ENCODE results near the gene MCF2L2.
A peak's percentile ranks its signal among the peaks of the same experiment; 100 is the strongest.

MCF2L2 gene

DNA sequence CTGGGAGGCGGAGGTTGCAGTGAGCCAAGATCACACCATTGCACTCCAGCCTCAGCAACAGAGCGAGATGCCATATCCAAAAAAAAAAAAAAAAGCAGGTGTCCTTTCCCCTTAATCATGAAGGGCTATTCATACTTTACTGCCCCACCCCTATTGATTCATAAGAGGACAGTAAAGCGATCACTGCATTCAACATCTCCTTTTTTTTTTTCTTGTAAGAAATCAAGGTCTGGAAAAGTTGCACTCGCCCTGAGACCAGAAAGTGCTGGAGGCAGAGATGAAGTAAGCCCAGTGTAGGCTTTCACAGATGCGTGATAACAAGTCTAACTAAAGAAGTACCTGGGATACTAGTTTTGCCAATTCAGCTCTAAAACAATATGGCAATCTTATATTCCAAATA is 151.2 kb downstream of the MCF2L2 start (continued):
- TF ChIP-seq, protein P1, sequence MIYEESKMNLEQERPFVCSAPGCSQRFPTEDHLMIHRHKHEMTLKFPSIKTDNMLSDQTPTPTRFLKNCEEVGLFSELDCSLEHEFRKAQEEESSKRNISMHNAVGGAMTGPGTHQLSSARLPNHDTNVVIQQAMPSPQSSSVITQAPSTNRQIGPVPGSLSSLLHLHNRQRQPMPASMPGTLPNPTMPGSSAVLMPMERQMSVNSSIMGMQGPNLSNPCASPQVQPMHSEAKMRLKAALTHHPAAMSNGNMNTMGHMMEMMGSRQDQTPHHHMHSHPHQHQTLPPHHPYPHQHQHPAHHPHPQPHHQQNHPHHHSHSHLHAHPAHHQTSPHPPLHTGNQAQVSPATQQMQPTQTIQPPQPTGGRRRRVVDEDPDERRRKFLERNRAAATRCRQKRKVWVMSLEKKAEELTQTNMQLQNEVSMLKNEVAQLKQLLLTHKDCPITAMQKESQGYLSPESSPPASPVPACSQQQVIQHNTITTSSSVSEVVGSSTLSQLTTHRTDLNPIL (CRISPR knock-in tag; IDR thresholded peaks at IDR 0.05; ENCODE audit: low read depth): no peak
- TF ChIP-seq, protein P2, sequence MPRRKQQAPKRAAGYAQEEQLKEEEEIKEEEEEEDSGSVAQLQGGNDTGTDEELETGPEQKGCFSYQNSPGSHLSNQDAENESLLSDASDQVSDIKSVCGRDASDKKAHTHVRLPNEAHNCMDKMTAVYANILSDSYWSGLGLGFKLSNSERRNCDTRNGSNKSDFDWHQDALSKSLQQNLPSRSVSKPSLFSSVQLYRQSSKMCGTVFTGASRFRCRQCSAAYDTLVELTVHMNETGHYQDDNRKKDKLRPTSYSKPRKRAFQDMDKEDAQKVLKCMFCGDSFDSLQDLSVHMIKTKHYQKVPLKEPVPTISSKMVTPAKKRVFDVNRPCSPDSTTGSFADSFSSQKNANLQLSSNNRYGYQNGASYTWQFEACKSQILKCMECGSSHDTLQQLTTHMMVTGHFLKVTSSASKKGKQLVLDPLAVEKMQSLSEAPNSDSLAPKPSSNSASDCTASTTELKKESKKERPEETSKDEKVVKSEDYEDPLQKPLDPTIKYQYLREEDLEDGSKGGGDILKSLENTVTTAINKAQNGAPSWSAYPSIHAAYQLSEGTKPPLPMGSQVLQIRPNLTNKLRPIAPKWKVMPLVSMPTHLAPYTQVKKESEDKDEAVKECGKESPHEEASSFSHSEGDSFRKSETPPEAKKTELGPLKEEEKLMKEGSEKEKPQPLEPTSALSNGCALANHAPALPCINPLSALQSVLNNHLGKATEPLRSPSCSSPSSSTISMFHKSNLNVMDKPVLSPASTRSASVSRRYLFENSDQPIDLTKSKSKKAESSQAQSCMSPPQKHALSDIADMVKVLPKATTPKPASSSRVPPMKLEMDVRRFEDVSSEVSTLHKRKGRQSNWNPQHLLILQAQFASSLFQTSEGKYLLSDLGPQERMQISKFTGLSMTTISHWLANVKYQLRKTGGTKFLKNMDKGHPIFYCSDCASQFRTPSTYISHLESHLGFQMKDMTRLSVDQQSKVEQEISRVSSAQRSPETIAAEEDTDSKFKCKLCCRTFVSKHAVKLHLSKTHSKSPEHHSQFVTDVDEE (CRISPR knock-in tag; IDR thresholded peaks at IDR 0.05): no peak
- no peak for TF ChIP-seq TOX (CRISPR knock-in tag; IDR thresholded peaks at IDR 0.05; ENCODE audit: borderline replicate concordance)
- no peak for TF ChIP-seq RARB (CRISPR knock-in tag; IDR thresholded peaks at IDR 0.05)
- TF ChIP-seq PPARA (CRISPR knock-in tag; IDR thresholded peaks at IDR 0.05; ENCODE audit: borderline replicate concordance): no peak
- TF ChIP-seq ARNTL (CRISPR knock-in tag; IDR thresholded peaks at IDR 0.05; ENCODE audit: borderline replicate concordance, low read depth): no peak

DNA sequence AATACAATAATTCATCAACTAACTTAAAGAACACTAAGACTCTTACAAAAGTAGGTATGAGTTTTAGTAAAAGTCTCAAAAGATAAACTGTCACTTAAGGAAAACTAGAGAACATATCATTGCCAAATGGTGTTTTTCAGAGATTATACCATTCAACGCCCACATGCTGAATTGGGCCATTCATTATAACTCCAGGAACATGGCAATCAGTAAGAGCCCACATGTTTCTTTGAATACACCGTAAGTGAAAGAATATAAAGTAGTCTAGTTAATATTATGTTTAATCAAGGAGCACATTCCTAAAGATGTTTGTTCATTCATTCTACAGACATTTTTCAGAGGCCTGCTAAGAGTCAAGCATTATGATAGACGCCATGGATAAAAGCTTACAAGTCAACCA is 152.5 kb downstream of the MCF2L2 start:
- TF ChIP-seq BACH2 (CRISPR knock-in tag; IDR thresholded peaks at IDR 0.05; ENCODE audit: borderline replicate concordance): no peak
- no peak for TF ChIP-seq RARB (CRISPR knock-in tag; IDR thresholded peaks at IDR 0.05)
- TF ChIP-seq, protein P1 (CRISPR knock-in tag; IDR thresholded peaks at IDR 0.05; ENCODE audit: low read depth): no peak
- TF ChIP-seq ZNF565 (CRISPR knock-in tag; conservative IDR thresholded peaks at IDR 0.05; ENCODE audit: low read depth): no peak
- TF ChIP-seq PPARA (CRISPR knock-in tag; IDR thresholded peaks at IDR 0.05; ENCODE audit: borderline replicate concordance): no peak
- TF ChIP-seq ISL1 (CRISPR knock-in tag; IDR thresholded peaks at IDR 0.05): no peak
- TF ChIP-seq, protein P2 (CRISPR knock-in tag; IDR thresholded peaks at IDR 0.05): no peak
- no peak for TF ChIP-seq ZNF70 (CRISPR knock-in tag; IDR thresholded peaks at IDR 0.05)
- no peak for TF ChIP-seq GLIS3 (CRISPR knock-in tag; IDR thresholded peaks at IDR 0.05)
- TF ChIP-seq TOX (CRISPR knock-in tag; IDR thresholded peaks at IDR 0.05; ENCODE audit: borderline replicate concordance): no peak
- TF ChIP-seq ZFP3 (CRISPR knock-in tag; IDR thresholded peaks at IDR 0.05): no peak
- TF ChIP-seq CSDC2 (CRISPR knock-in tag; IDR thresholded peaks at IDR 0.05): no peak
- TF ChIP-seq ZNF8 (CRISPR knock-in tag; IDR thresholded peaks at IDR 0.05): no peak
- ATAC-seq: no peak

GRCh38 chr3:183275418-183275817 is 153.0 kb downstream of the MCF2L2 start:
- no peak for TF ChIP-seq POU6F1 (CRISPR knock-in tag; IDR thresholded peaks at IDR 0.05; ENCODE audit: borderline replicate concordance, low read depth)
- no peak for TF ChIP-seq GLIS3 (CRISPR knock-in tag; IDR thresholded peaks at IDR 0.05)
- no peak for TF ChIP-seq ZFP30 (CRISPR knock-in tag; IDR thresholded peaks at IDR 0.05)
- no peak for TF ChIP-seq TOX (CRISPR knock-in tag; IDR thresholded peaks at IDR 0.05; ENCODE audit: borderline replicate concordance)
- no peak for TF ChIP-seq ARNTL (CRISPR knock-in tag; IDR thresholded peaks at IDR 0.05; ENCODE audit: borderline replicate concordance, low read depth)
- TF ChIP-seq ZFP3 (CRISPR knock-in tag; IDR thresholded peaks at IDR 0.05): no peak
- TF ChIP-seq OSR1 (CRISPR knock-in tag; IDR thresholded peaks at IDR 0.05): no peak
- TF ChIP-seq, protein P1 (CRISPR knock-in tag; IDR thresholded peaks at IDR 0.05; ENCODE audit: low read depth): no peak
- peak; percentile 80 for ATAC-seq

Measured in SK-N-SH treated with all-trans-retinoic acid at 6 μM for 48 hours (cell line).